ENCODE results near the gene TBC1D10B. TPM values are rescaled to one million over a fixed set of nuclear protein-coding genes. Genes with fewer than 3 reads are reported as not detected.

Gene TBC1D10B
- total and polyA plus RNA-seq, 9 of the 15 experiments (the other 6 are each of a cell fraction or from before 2014, with no cell fraction given) = 2.2 to 55.4 (median 17.5) TPM

GRCh38 chr16:30407102-30407803 is 37.0 kb upstream of the TBC1D10B start, which contains the start of gene ZNF771 (continued):
- TF ChIP-seq ZNF316 (IDR thresholded peaks at IDR 0.05) = peak; percentile 59; the same call in 1 of the 2 replicates
- TF ChIP-seq MEIS2 (IDR thresholded peaks at IDR 0.05; ENCODE audit: partially characterized antibody) = no peak
- TF ChIP-seq ARNT (IDR thresholded peaks at IDR 0.05) = no peak
- peak; percentile 41; the same call in 1 of the 2 replicates for TF ChIP-seq ARID1B (IDR thresholded peaks at IDR 0.05)
- peak; percentile 48 for TF ChIP-seq E2F8 (IDR thresholded peaks at IDR 0.05; ENCODE audit: low read depth, partially characterized antibody)
- no peak for TF ChIP-seq ZNF41 (CRISPR knock-in tag; conservative IDR thresholded peaks at IDR 0.05)
- peak; percentile 85 for TF ChIP-seq RAD51 (IDR thresholded peaks at IDR 0.05; ENCODE audit: borderline replicate concordance, low read depth)
- TF ChIP-seq MAZ (CRISPR knock-in tag; conservative IDR thresholded peaks at IDR 0.05 in 1 of 2, IDR thresholded peaks at IDR 0.05 in 1 of 2) = peak; percentile 72 to 84; a peak in 3 of 4 replicates
- no peak for TF ChIP-seq HCFC1 (IDR thresholded peaks at IDR 0.05; ENCODE audit: low read depth, low read length)
- no peak for TF ChIP-seq ZNF140 (CRISPR knock-in tag; IDR thresholded peaks at IDR 0.05)
- no peak for TF ChIP-seq ZNF57 (CRISPR knock-in tag; IDR thresholded peaks at IDR 0.05)
- TF ChIP-seq, protein P1, sequence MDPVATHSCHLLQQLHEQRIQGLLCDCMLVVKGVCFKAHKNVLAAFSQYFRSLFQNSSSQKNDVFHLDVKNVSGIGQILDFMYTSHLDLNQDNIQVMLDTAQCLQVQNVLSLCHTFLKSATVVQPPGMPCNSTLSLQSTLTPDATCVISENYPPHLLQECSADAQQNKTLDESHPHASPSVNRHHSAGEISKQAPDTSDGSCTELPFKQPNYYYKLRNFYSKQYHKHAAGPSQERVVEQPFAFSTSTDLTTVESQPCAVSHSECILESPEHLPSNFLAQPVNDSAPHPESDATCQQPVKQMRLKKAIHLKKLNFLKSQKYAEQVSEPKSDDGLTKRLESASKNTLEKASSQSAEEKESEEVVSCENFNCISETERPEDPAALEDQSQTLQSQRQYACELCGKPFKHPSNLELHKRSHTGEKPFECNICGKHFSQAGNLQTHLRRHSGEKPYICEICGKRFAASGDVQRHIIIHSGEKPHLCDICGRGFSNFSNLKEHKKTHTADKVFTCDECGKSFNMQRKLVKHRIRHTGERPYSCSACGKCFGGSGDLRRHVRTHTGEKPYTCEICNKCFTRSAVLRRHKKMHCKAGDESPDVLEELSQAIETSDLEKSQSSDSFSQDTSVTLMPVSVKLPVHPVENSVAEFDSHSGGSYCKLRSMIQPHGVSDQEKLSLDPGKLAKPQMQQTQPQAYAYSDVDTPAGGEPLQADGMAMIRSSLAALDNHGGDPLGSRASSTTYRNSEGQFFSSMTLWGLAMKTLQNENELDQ (CRISPR knock-in tag; IDR thresholded peaks at IDR 0.05; ENCODE audit: borderline replicate concordance) = no peak
- no peak for TF ChIP-seq ZNF79 (CRISPR knock-in tag; IDR thresholded peaks at IDR 0.05; ENCODE audit: low read depth)
- TF ChIP-seq, protein P2, sequence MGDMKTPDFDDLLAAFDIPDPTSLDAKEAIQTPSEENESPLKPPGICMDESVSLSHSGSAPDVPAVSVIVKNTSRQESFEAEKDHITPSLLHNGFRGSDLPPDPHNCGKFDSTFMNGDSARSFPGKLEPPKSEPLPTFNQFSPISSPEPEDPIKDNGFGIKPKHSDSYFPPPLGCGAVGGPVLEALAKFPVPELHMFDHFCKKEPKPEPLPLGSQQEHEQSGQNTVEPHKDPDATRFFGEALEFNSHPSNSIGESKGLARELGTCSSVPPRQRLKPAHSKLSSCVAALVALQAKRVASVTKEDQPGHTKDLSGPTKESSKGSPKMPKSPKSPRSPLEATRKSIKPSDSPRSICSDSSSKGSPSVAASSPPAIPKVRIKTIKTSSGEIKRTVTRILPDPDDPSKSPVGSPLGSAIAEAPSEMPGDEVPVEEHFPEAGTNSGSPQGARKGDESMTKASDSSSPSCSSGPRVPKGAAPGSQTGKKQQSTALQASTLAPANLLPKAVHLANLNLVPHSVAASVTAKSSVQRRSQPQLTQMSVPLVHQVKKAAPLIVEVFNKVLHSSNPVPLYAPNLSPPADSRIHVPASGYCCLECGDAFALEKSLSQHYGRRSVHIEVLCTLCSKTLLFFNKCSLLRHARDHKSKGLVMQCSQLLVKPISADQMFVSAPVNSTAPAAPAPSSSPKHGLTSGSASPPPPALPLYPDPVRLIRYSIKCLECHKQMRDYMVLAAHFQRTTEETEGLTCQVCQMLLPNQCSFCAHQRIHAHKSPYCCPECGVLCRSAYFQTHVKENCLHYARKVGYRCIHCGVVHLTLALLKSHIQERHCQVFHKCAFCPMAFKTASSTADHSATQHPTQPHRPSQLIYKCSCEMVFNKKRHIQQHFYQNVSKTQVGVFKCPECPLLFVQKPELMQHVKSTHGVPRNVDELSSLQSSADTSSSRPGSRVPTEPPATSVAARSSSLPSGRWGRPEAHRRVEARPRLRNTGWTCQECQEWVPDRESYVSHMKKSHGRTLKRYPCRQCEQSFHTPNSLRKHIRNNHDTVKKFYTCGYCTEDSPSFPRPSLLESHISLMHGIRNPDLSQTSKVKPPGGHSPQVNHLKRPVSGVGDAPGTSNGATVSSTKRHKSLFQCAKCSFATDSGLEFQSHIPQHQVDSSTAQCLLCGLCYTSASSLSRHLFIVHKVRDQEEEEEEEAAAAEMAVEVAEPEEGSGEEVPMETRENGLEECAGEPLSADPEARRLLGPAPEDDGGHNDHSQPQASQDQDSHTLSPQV (IDR thresholded peaks at IDR 0.05) = 0 out of 2 replicates have a peak, but pooled peaks have one; percentile 27
- peak; percentile 37; the same call in 1 of the 2 replicates for TF ChIP-seq TOE1 (IDR thresholded peaks at IDR 0.05; ENCODE audit: borderline replicate concordance)
- TF ChIP-seq TOE1 (CRISPR knock-in tag; IDR thresholded peaks at IDR 0.05; ENCODE audit: borderline replicate concordance, low read depth) = no peak
- no peak for TF ChIP-seq PHF21A (IDR thresholded peaks at IDR 0.05; ENCODE audit: borderline replicate concordance, low read depth)
- TF ChIP-seq ZNF589 (CRISPR knock-in tag; IDR thresholded peaks at IDR 0.05; ENCODE audit: low read depth) = no peak

Measured in K562 (cell line).